H1 (cell line): ENCODE results near the gene GPR150. TPM values are rescaled to one million over a fixed set of nuclear protein-coding genes. Genes with fewer than 3 reads are reported as not detected.
A peak's percentile ranks its signal among the peaks of the same experiment; 100 is the strongest.

Source experiments
- CTCF ChIA-PET: fragments of 300-600 bp; sonication (Branson Sonifier 250); formaldehyde crosslinking; loops from one replicate; lab custom pipeline; 2021; ENCODE audit not compliant: partially characterized antibody; lab: Charles Lee
- POLR2A ChIA-PET: fragments of 300-600 bp; sonication (Branson Sonifier 250); formaldehyde crosslinking; loops from one replicate; lab custom pipeline; 2021; ENCODE audit warnings: inconsistent platforms; ENCODE audit not compliant: partially characterized antibody; lab: Charles Lee
- DNase-seq, 2 experiments: peaks; one replicate each; pipeline versions ENCODE4 v3.0.0 to v3.0.0-alpha.2; 2010 to 2022; ENCODE audit warnings: low spot score in 2 of 2, low read depth in 1 of 2, mixed read lengths in 1 of 2
- FAIRE-seq: peaks from 2 replicates; lab custom pipeline; 2011; peaks lifted over from hg19 to GRCh38; lab: Jason Lieb, UNC
- H2AFZ ChIP-seq: 2 replicates; pipeline ENCODE4 v1.8.1; 2012; ENCODE audit warnings: low read length, inconsistent platforms
- H2AK5ac ChIP-seq: 2 replicates; pipeline ENCODE4 v1.6.1; 2013; ENCODE audit warnings: low read depth, low read length
- H2BK120ac ChIP-seq: replicated peaks from 2 replicates; pipeline ENCODE3; 2013; ENCODE audit warnings: low read depth, low read length, inconsistent platforms
- H2BK12ac ChIP-seq: 2 replicates; pipeline ENCODE4 v1.6.1; 2013; ENCODE audit warnings: low read depth, low read length
- H2BK15ac ChIP-seq: 2 replicates; pipeline ENCODE4 v1.6.1; 2013; ENCODE audit warnings: low read length
- H2BK20ac ChIP-seq: 2 replicates; pipeline ENCODE4 v1.6.1; 2013; ENCODE audit warnings: low read length
- H2BK5ac ChIP-seq: 2 replicates; pipeline ENCODE4 v1.6.1; 2013; ENCODE audit warnings: low read depth, low read length
- H3K14ac ChIP-seq: 2 replicates; pipeline ENCODE4 v1.6.1; 2013; ENCODE audit warnings: inconsistent platforms; ENCODE audit not compliant: insufficient read length
- H3K18ac ChIP-seq: 2 replicates; pipeline ENCODE4 v1.6.1; 2013; ENCODE audit warnings: low read length; ENCODE audit errors: extremely low read depth
- H3K23ac ChIP-seq: 2 replicates; pipeline ENCODE4 v1.6.1; 2013; ENCODE audit warnings: inconsistent platforms; ENCODE audit not compliant: insufficient read length
- H3K23me2 ChIP-seq: 2 replicates; pipeline ENCODE4 v1.6.1; 2013; ENCODE audit warnings: low read depth, low read length
- H3K27ac ChIP-seq: 2 replicates; pipeline ENCODE4 v1.6.1; 2011; ENCODE audit warnings: low read depth, low read length, inconsistent platforms
- H3K27me3 ChIP-seq, 4 experiments: replicated peaks in 1 of 4; 1 replicate in 1 of 4; 2 replicates in 3 of 4; pipeline versions ENCODE4 v1.6.1 to v1.8.1; 2011 to 2013; ENCODE audit warnings: low read length in 3 of 4, mild to moderate bottlenecking in 3 of 4, inconsistent platforms in 2 of 4, mixed read lengths in 2 of 4, moderate library complexity in 1 of 4; ENCODE audit not compliant: control insufficient read depth in 3 of 4, insufficient read depth in 3 of 4; ENCODE audit errors: extremely low read depth in 1 of 4
- H3K36me3 ChIP-seq, 4 experiments: 2 replicates each; pipeline versions ENCODE4 v1.6.1 to v1.8.1; 2011 to 2013; ENCODE audit warnings: mild to moderate bottlenecking in 4 of 4, low read length in 3 of 4, moderate library complexity in 2 of 4, control low read depth in 1 of 4, inconsistent platforms in 1 of 4; ENCODE audit not compliant: insufficient read depth in 4 of 4, control insufficient read depth in 2 of 4
- H3K4ac ChIP-seq: replicated peaks from 2 replicates; pipeline ENCODE3; 2013; ENCODE audit warnings: low read length, low read depth, mixed read lengths, inconsistent platforms; ENCODE audit not compliant: insufficient read length
- H3K4me1 ChIP-seq, 4 experiments: replicated peaks in 1 of 4; 1 replicate in 1 of 4; 2 replicates in 3 of 4; pipeline versions ENCODE4 v1.6.1 to v1.8.1; 2011 to 2013; ENCODE audit warnings: low read length in 3 of 4, inconsistent platforms in 2 of 4, mixed read lengths in 1 of 4; ENCODE audit not compliant: insufficient read depth in 4 of 4, control insufficient read depth in 3 of 4
- H3K4me2 ChIP-seq, 2 experiments: 2 replicates each; pipeline versions ENCODE4 v1.6.1 to v1.8.1; 2011 to 2013; ENCODE audit warnings: low read depth in 2 of 2, low read length in 2 of 2, control low read depth in 1 of 2, inconsistent platforms in 1 of 2, mild to moderate bottlenecking in 1 of 2; ENCODE audit not compliant: insufficient read depth in 1 of 2
- H3K4me3 ChIP-seq, 4 experiments: fragments of 200-600, 300-600 bp in 1 of 4; sonication (generic), shearing (Covaris generic), sonication (Bioruptor Twin) in 1 of 4; 2 replicates each; pipeline versions ENCODE4 v1.5.1 to v1.8.1; 2011 to 2016; ENCODE audit warnings: low read length in 4 of 4, low read depth in 3 of 4, control low read depth in 2 of 4, inconsistent platforms in 2 of 4, mild to moderate bottlenecking in 2 of 4, mixed read lengths in 1 of 4, moderate library complexity in 1 of 4; ENCODE audit not compliant: insufficient read depth in 2 of 4; ENCODE audit errors: extremely low read depth in 1 of 4
- H3K56ac ChIP-seq: replicated peaks from 2 replicates; pipeline ENCODE3; 2013; ENCODE audit warnings: low read depth, mild to moderate bottlenecking, mixed read lengths, low read length, inconsistent platforms; ENCODE audit not compliant: insufficient read length
- H3K79me1 ChIP-seq: 2 replicates; pipeline ENCODE4 v1.6.1; 2013; ENCODE audit warnings: low read depth, low read length, control low read depth
- H3K79me2 ChIP-seq, 2 experiments: 2 replicates each; pipeline versions ENCODE4 v1.6.1 to v1.8.1; 2012 to 2013; ENCODE audit warnings: low read length in 2 of 2, mild to moderate bottlenecking in 2 of 2, inconsistent platforms in 1 of 2; ENCODE audit not compliant: insufficient read depth in 2 of 2, control insufficient read depth in 1 of 2
- H3K9ac ChIP-seq, 4 experiments: replicated peaks in 1 of 4; 1 replicate in 1 of 4; 2 replicates in 3 of 4; pipeline versions ENCODE4 v1.6.1 to v1.8.1; 2011 to 2013; ENCODE audit warnings: low read depth in 3 of 4, low read length in 3 of 4, control low read depth in 2 of 4, mild to moderate bottlenecking in 2 of 4, moderate library complexity in 2 of 4, inconsistent platforms in 1 of 4; ENCODE audit errors: extremely low read depth in 1 of 4
- H3K9me3 ChIP-seq, 2 experiments: 2 replicates each; pipeline versions ENCODE4 v1.6.1 to v1.8.1; 2012 to 2013; ENCODE audit warnings: mild to moderate bottlenecking in 2 of 2, moderate library complexity in 2 of 2, control low read depth in 1 of 2, inconsistent platforms in 1 of 2, low read depth in 1 of 2, low read length in 1 of 2, mixed read lengths in 1 of 2; ENCODE audit not compliant: insufficient read depth in 2 of 2
- H4K20me1 ChIP-seq, 2 experiments: replicated peaks in 1 of 2; 2 replicates each; pipeline versions ENCODE3 to v1.8.1; 2011 to 2013; ENCODE audit warnings: inconsistent platforms in 2 of 2, low read length in 2 of 2, mild to moderate bottlenecking in 1 of 2; ENCODE audit not compliant: insufficient read depth in 2 of 2, control insufficient read depth in 1 of 2
- H4K5ac ChIP-seq: 2 replicates; pipeline ENCODE4 v1.6.1; 2013; ENCODE audit warnings: low read length, low read depth, mixed read lengths, inconsistent platforms; ENCODE audit not compliant: insufficient read length
- H4K8ac ChIP-seq: 2 replicates; pipeline ENCODE4 v1.8.0; 2013; ENCODE audit warnings: mild to moderate bottlenecking, moderate library complexity, low read length, inconsistent platforms; ENCODE audit not compliant: insufficient read depth; ENCODE audit errors: extremely low read depth
- H4K91ac ChIP-seq: replicated peaks from 2 replicates; pipeline ENCODE3; 2013; ENCODE audit warnings: low read length, mixed read lengths, inconsistent platforms; ENCODE audit not compliant: insufficient read length
- ASH2L ChIP-seq: fragments of 200-600, 300-600 bp; sonication (generic); IDR thresholded peaks from one replicate; pipeline ENCODE4 v1.7.1; 2017; ENCODE audit warnings: low read length
- CBX5 ChIP-seq: fragments of 300-800, 300-1000 bp; sonication (generic); IDR thresholded peaks from 2 replicates; pipeline ENCODE4 v1.7.1; 2016; ENCODE audit warnings: antibody characterized with exemption, low read length, low read depth
- CHD2 ChIP-seq: IDR thresholded peaks from 2 replicates; pipeline ENCODE4 v1.6.1; 2012; ENCODE audit warnings: low read length, improper control_type of control experiment
- GTF2F1 ChIP-seq: IDR thresholded peaks from 2 replicates; pipeline ENCODE4 v1.6.1; 2012; ENCODE audit warnings: low read depth, low read length, improper control_type of control experiment, borderline replicate concordance
- JUND ChIP-seq: IDR thresholded peaks from 2 replicates; pipeline ENCODE4 v1.6.1; 2011; ENCODE audit warnings: mild to moderate bottlenecking, improper control_type of control experiment, low read length
- KDM1A ChIP-seq: fragments of 200-600, 300-600 bp; sonication (generic); IDR thresholded peaks from 2 replicates; pipeline ENCODE4 v1.7.1; 2016; ENCODE audit warnings: mild to moderate bottlenecking, low read length, borderline replicate concordance
- KDM5A ChIP-seq: fragments of 200-600 bp; IDR thresholded peaks from 2 replicates; pipeline ENCODE4 v1.7.1; 2012; ENCODE audit warnings: mild to moderate bottlenecking, low read length, inconsistent platforms, mixed read lengths
- MAX ChIP-seq: IDR thresholded peaks from 2 replicates; pipeline ENCODE4 v1.6.1; 2012; ENCODE audit warnings: inconsistent platforms
- NANOG ChIP-seq: IDR thresholded peaks from 2 replicates; pipeline ENCODE4 v1.6.1; 2011; ENCODE audit warnings: low read length, low read depth, mild to moderate bottlenecking, inconsistent platforms; ENCODE audit not compliant: insufficient read depth, poor library complexity, severe bottlenecking
- POLR2A ChIP-seq, 2 experiments: IDR thresholded peaks; 1 replicate in 1 of 2; 2 replicates in 1 of 2; pipeline ENCODE4 v1.6.1; 2011; ENCODE audit warnings: low read depth in 2 of 2, low read length in 2 of 2, mild to moderate bottlenecking in 2 of 2; ENCODE audit errors: control extremely low read depth in 1 of 2
- SUZ12 ChIP-seq: fragments of 200-600 bp; sonication (generic); IDR thresholded peaks from 2 replicates; pipeline ENCODE4 v1.6.1; 2012; ENCODE audit warnings: mild to moderate bottlenecking, inconsistent platforms, low read length, moderate library complexity, mixed read lengths
- TAF7 ChIP-seq: optimal IDR thresholded peaks from 2 replicates; pipeline ENCODE3; 2011; ENCODE audit warnings: low read depth, mild to moderate bottlenecking, inconsistent platforms, low read length, moderate library complexity, borderline replicate concordance
- WGBS, 2 experiments: shearing (Covaris generic) in 1 of 2; methylation state at CpG; one replicate each; pipeline versions ENCODE4 v1.1.6 to v1.1.7; 2013 to 2015; ENCODE audit warnings: low lambda C conversion rate in 2 of 2, mixed read lengths in 2 of 2, inconsistent platforms in 1 of 2, low coverage in 1 of 2, missing lambda C conversion rate in 1 of 2; ENCODE audit not compliant: insufficient replicate concordance in 2 of 2, insufficient coverage in 1 of 2, insufficient read length in 1 of 2; ENCODE audit errors: extremely low coverage in 1 of 2, missing lambda C conversion rate in 1 of 2; 5-methylcytosine and 5-hydroxymethylcytosine counted together
- polyA plus RNA-seq, 7 experiments: library from polyadenylated mRNA; depleted of rRNA in 3 of 7; stranded (reverse) in 5 of 7; unstranded in 2 of 7; fragments of >200 nt in 5 of 7; fragments of 200-250 nt in 2 of 7; gene quantifications; 1 replicate in 5 of 7; 2 replicates in 1 of 7; 4 replicates in 1 of 7; pipeline versions ENCODE4 v1.2.1 to v1.2.3, GENCODE V29; 2011 to 2013; ENCODE audit warnings: missing spikeins in 2 of 7, mixed read lengths in 2 of 7
- total RNA-seq: library from RNA; stranded (reverse); fragmentation: NEBNext Ultra II Directional; extraction: Animal tissue kit (Norgen Biotek cat#: 25700); gene quantifications from 2 replicates; pipeline ENCODE4 v1.2.1, GENCODE V29; 2021

GPR150 gene
- total and polyA plus RNA-seq, 2 of the 8 experiments (the other 6 are each of a cell fraction or from before 2014, with no cell fraction given) = 0.14 TPM; not detected in 1

DNA sequence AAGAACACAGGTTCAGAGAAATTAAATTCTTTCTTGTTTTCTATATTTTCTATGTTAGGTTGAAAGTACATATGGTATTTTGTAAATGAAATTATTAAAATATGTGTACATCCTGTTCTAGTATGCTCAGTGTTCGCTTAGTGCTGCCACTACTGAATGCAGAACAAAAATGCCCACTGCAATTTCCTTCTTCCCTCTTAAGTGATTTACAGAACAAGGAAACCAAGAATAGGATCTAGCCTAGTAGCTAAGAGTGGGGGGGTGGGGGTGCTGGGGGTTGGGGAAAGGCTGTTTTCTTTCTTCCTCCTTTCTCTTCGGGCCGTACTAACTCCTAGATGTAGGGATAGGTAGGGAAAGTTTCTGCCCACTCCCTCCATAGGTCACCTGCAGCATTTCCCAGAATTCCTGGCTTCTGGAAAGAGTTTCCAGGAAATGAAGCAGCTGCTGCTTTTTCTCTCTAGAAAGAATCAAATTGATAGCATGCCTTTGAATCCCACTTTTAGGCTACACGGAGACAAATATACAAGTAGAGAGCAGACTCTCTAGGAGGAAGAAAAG lies 47.3 kb downstream of the GPR150 start:
- H2BK12ac ChIP-seq = no peak overlapping the region
- no peak overlapping the region for H3K14ac ChIP-seq
- no peak overlapping the region for H3K4ac ChIP-seq
- H3K27me3 ChIP-seq = no peaks in the 10 kb centered on the region
- WGBS, 2 experiments = 93% methylated on average over 4 of the region's 4 CpGs; no CpG with 5 or more reads in 1 of the 2 experiments
- H3K56ac ChIP-seq = no peak overlapping the region
- H2BK5ac ChIP-seq = no peak overlapping the region
- no peak overlapping the region for H4K8ac ChIP-seq
- CTCF ChIA-PET = interaction anchor here (0.7 to 4.4 kb wide), 6 partner anchors 21 to 192 kb away, joined by 3 to 28 read pairs (median 3); partner anchors contain the start of gene RFESD
- no peak overlapping the region for H4K5ac ChIP-seq
- no peak overlapping the region for H2BK120ac ChIP-seq
- no peak overlapping the region for H4K91ac ChIP-seq
- no peaks in the 10 kb centered on the region for H3K36me3 ChIP-seq
- H3K27ac ChIP-seq = no peak overlapping the region
- no peak overlapping the region for H3K18ac ChIP-seq
- H2AFZ ChIP-seq = 0 out of 2 replicates have a peak overlapping the region, but pooled peaks have one; percentile 67
- no peak for DNase-seq
- POLR2A ChIA-PET = interaction anchor here (1.2 kb wide), 1 partner anchor 44 kb away, joined by 3 read pairs; no protein-coding TSS in a partner anchor
- H3K4me3 ChIP-seq = no peak overlapping the region
- no peak for FAIRE-seq
- H3K4me1 ChIP-seq = no peaks in the 10 kb centered on the region
- H2BK20ac ChIP-seq = no peak overlapping the region
- no peaks in the 10 kb centered on the region for H3K9me3 ChIP-seq
- no peak overlapping the region for H2AK5ac ChIP-seq
- H3K23ac ChIP-seq = no peak overlapping the region
- H3K9ac ChIP-seq = no peak overlapping the region
- no peaks in the 10 kb centered on the region for H3K79me1 ChIP-seq
- no peaks in the 10 kb centered on the region for H3K23me2 ChIP-seq
- no peaks in the 10 kb centered on the region for H4K20me1 ChIP-seq
- no peak overlapping the region for H3K4me2 ChIP-seq
- H3K79me2 ChIP-seq = no peaks in the 10 kb centered on the region
- no peak overlapping the region for H2BK15ac ChIP-seq
- TF ChIP-seq CBX5 (no peak), SUZ12 (no peak), KDM1A (no peak), KDM5A (no peak), JUND (no peak), NANOG (no peak), POLR2A (IDR thresholded peaks at IDR 0.05; ENCODE audit: control extremely low read depth in 1 of 2, low read depth in 2 of 2, low read length in 2 of 2) (no peak), ASH2L (no peak), TAF7 (no peak), MAX (no peak), GTF2F1 (no peak), CHD2 (no peak)
